ENCODE results near the gene EML4. TPM values are rescaled to one million over a fixed set of nuclear protein-coding genes. Genes with fewer than 3 reads are reported as not detected.

Gene EML4
- total RNA-seq, 4 donors from 2014 or later = 14.5 to 23.2 (median 17.8) TPM

DNA sequence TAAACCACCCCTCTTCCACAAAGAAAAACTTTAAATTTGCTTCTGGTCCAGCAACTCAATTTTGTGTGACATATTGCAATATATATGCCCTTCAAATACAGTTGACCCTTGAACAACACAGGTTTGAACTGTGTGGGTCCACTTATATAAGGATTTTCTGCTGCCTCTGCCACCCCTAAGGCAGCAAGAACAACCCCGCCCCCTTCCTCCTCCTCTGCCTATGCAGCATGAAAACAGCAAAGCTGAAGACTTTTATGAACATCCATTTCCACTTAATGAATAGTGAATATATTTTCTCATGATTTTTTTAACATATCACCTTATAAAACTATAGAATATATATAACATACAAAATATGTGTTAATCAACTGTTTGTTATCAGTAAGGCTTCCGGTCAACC, 58.3 kb downstream of the EML4 start:
- H3K36me3 ChIP-seq = no peaks in the 10 kb centered on the region
- H3K9me3 ChIP-seq = no peaks in the 10 kb centered on the region
- intact Hi-C loops (cut with DNase I) = no loop called here
- TF ChIP-seq, protein P1, sequence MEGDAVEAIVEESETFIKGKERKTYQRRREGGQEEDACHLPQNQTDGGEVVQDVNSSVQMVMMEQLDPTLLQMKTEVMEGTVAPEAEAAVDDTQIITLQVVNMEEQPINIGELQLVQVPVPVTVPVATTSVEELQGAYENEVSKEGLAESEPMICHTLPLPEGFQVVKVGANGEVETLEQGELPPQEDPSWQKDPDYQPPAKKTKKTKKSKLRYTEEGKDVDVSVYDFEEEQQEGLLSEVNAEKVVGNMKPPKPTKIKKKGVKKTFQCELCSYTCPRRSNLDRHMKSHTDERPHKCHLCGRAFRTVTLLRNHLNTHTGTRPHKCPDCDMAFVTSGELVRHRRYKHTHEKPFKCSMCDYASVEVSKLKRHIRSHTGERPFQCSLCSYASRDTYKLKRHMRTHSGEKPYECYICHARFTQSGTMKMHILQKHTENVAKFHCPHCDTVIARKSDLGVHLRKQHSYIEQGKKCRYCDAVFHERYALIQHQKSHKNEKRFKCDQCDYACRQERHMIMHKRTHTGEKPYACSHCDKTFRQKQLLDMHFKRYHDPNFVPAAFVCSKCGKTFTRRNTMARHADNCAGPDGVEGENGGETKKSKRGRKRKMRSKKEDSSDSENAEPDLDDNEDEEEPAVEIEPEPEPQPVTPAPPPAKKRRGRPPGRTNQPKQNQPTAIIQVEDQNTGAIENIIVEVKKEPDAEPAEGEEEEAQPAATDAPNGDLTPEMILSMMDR (IDR thresholded peaks at IDR 0.05) = no peak
- TF ChIP-seq POLR2AphosphoS5 (IDR thresholded peaks at IDR 0.05) (no peak), EP300 (IDR thresholded peaks at IDR 0.05) (no peak), POLR2A (IDR thresholded peaks at IDR 0.05; ENCODE audit: low read depth) (no peak)
- no peak for DNase-seq (ENCODE audit: extremely low spot score)
- no peak overlapping the region for H3K27ac ChIP-seq (replicated peaks in 1 of 4)
- H3K4me1 ChIP-seq = peaks cover 5 to 18% (median 9%) of the 10 kb centered on the region in 4 donors
- WGBS = 94% methylated on average over 2 of the region's 2 CpGs
- no peak overlapping the region for H3K4me3 ChIP-seq
- H3K27me3 ChIP-seq = no peaks in the 10 kb centered on the region

DNA sequence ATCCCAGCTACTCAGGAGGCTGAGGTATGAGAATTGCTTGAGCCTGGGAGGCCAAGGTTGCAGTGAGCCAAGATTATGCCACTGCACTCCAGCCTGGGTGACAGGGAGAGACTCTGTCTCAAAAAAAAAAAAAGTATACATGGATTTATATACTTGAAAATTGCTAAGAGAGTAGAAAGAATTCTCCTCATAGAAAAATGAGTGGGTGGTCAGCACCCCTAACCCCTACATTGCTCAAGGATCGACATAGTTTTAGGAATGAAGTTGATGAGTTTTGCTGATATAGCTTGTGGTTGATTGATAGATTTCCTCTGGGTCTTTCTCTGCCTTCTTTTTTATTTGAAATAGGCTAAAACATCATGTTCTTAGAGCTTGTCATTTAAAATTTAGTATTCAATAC, 58.9 kb downstream of the EML4 start:
- no peak for DNase-seq (ENCODE audit: extremely low spot score)
- no peak overlapping the region for H3K27ac ChIP-seq (replicated peaks in 1 of 4)
- no peaks in the 10 kb centered on the region for H3K9me3 ChIP-seq
- intact Hi-C loops (cut with DNase I) = no loop called here
- 83% methylated on average over 1 of the region's 1 CpG for WGBS
- TF ChIP-seq POLR2A (IDR thresholded peaks at IDR 0.05; ENCODE audit: low read depth) = no peak
- TF ChIP-seq POLR2AphosphoS5 (IDR thresholded peaks at IDR 0.05) = no peak
- TF ChIP-seq, protein P1 (IDR thresholded peaks at IDR 0.05) = no peak
- no peak for TF ChIP-seq EP300 (IDR thresholded peaks at IDR 0.05)
- no peaks in the 10 kb centered on the region for H3K36me3 ChIP-seq
- no peak overlapping the region for H3K4me3 ChIP-seq
- no peaks in the 10 kb centered on the region for H3K27me3 ChIP-seq
- peaks cover 5 to 18% (median 9%) of the 10 kb centered on the region in 4 donors for H3K4me1 ChIP-seq

- no peaks in the 10 kb centered on the region for H3K36me3 ChIP-seq
- no peak overlapping the region for H3K4me3 ChIP-seq
- no peak overlapping the region for H3K27ac ChIP-seq (replicated peaks in 1 of 4)
- peaks cover 8 to 19% (median 16%) of the 10 kb centered on the region in 4 donors for H3K4me1 ChIP-seq
- TF ChIP-seq, protein P1 (IDR thresholded peaks at IDR 0.05) = no peak
- no peaks in the 10 kb centered on the region for H3K9me3 ChIP-seq
- WGBS = 97% methylated on average over 2 of the region's 2 CpGs
- no peaks in the 10 kb centered on the region for H3K27me3 ChIP-seq
- intact Hi-C loops (cut with DNase I) = no loop called here
- no peak for DNase-seq (ENCODE audit: extremely low spot score)
These were observed 60.8 kb downstream of the EML4 start for GRCh38 chr2:42229949-42230348.

- Histone ChIP-seq H3K4me1 (peaks cover 8 to 18% (median 16%) of the 10 kb centered on the region in 4 donors), H3K4me3 (no peak overlapping the region), H3K27ac (replicated peaks in 1 of 4) (no peak overlapping the region), H3K27me3 (no peaks in the 10 kb centered on the region), H3K9me3 (no peaks in the 10 kb centered on the region), H3K36me3 (no peaks in the 10 kb centered on the region)
- intact Hi-C loops (cut with DNase I) = no loop called here
- TF ChIP-seq POLR2AphosphoS5 (IDR thresholded peaks at IDR 0.05) = no peak
- TF ChIP-seq EP300 (IDR thresholded peaks at IDR 0.05) = no peak
- TF ChIP-seq, protein P1 (IDR thresholded peaks at IDR 0.05) = no peak
- TF ChIP-seq POLR2A (IDR thresholded peaks at IDR 0.05; ENCODE audit: low read depth) = no peak
- 62% methylated on average over 3 of the region's 3 CpGs for WGBS
- DNase-seq (ENCODE audit: extremely low spot score) = no peak
These were observed 61.7 kb downstream of the EML4 start for GRCh38 chr2:42230891-42231290.

- intact Hi-C loops (cut with DNase I) = no loop called here
- H3K4me1 ChIP-seq = peaks cover 8 to 18% (median 16%) of the 10 kb centered on the region in 4 donors
- no peak for TF ChIP-seq POLR2A (IDR thresholded peaks at IDR 0.05; ENCODE audit: low read depth)
- TF ChIP-seq, protein P1 (IDR thresholded peaks at IDR 0.05) = no peak
- no peak for TF ChIP-seq EP300 (IDR thresholded peaks at IDR 0.05)
- no peak for TF ChIP-seq POLR2AphosphoS5 (IDR thresholded peaks at IDR 0.05)
These were observed 62.9 kb downstream of the EML4 start for GRCh38 chr2:42232024-42232423.

More at GRCh38 chr2:42232024-42232423, 62.9 kb downstream of the EML4 start:
- Histone ChIP-seq H3K27ac (replicated peaks in 1 of 4) (no peak overlapping the region), H3K9me3 (no peaks in the 10 kb centered on the region), H3K36me3 (no peaks in the 10 kb centered on the region), H3K4me3 (no peak overlapping the region), H3K27me3 (no peaks in the 10 kb centered on the region)
- DNase-seq (ENCODE audit: extremely low spot score) = no peak
- WGBS = 93% methylated on average over 1 of the region's 1 CpG
